Adrenal gland (tissue), 5 donors: ENCODE data around the gene VMO1.

Experiments used
- CTCF ChIP-seq, 6 experiments: fragments of 450-650 bp in 4 of 6; fragments of 200-600 bp in 2 of 6; sonication (generic) in 1 of 6; IDR thresholded peaks; 1 replicate in 5 of 6; 2 replicates in 1 of 6; pipeline versions ENCODE4 v1.5.1 to v1.8.0; 2016 to 2021; ENCODE audit warnings: antibody characterized with exemption in 6 of 6, mild to moderate bottlenecking in 2 of 6, moderate library complexity in 1 of 6
- POLR2A ChIP-seq, 2 donors: fragments of 450-650 bp; IDR thresholded peaks; one replicate each; pipeline ENCODE4 v1.6.1; 2017; ENCODE audit warnings: antibody characterized with exemption in 2 of 2, mild to moderate bottlenecking in 2 of 2, moderate library complexity in 1 of 2
- donor health status: DM: no; HTN: no; CAD: no.

- TF ChIP-seq CTCF (IDR thresholded peaks at IDR 0.05) = no peak
- TF ChIP-seq POLR2A (IDR thresholded peaks at IDR 0.05) = peak; percentile 57 to 88
These were observed 47.2 kb upstream of the VMO1 start, which contains the start of gene MINK1 for GRCh38 chr17:4833178-4833940.
